ENCODE results near the gene TLR4.

- TF ChIP-seq CTCF (IDR thresholded peaks at IDR 0.05; ENCODE audit: insufficient read depth, low read depth, low read length) = no peak
- TF ChIP-seq EZH2 (IDR thresholded peaks at IDR 0.05; ENCODE audit: insufficient read depth, low read length) = no peak
These were observed 10.1 kb downstream of the TLR4 start for GRCh38 chr9:117714282-117714681.
